PC-3 (cell line): ENCODE data around the gene RNF175.

Experiments
- EZH2 ChIP-seq: fragments of 300-600 bp; sonication (generic); IDR thresholded peaks from one replicate; pipeline ENCODE4 v1.6.1; 2017; ENCODE audit warnings: antibody characterized with exemption, mild to moderate bottlenecking, low read length; ENCODE audit not compliant: unreplicated experiment
- EZH2phosphoT487 ChIP-seq: fragments of 300-600 bp; sonication (generic); IDR thresholded peaks from 2 replicates; pipeline ENCODE4 v1.6.1; 2018; ENCODE audit warnings: mild to moderate bottlenecking, antibody characterized with exemption, low read length, borderline replicate concordance
- TF ChIP-seq, protein P1 (sequence below): fragments of 300-600 bp; sonication (generic); conservative IDR thresholded peaks from 2 replicates; pipeline ENCODE4 v1.5.1; 2017; ENCODE audit warnings: antibody characterized with exemption, low read depth, mild to moderate bottlenecking, low read length

DNA sequence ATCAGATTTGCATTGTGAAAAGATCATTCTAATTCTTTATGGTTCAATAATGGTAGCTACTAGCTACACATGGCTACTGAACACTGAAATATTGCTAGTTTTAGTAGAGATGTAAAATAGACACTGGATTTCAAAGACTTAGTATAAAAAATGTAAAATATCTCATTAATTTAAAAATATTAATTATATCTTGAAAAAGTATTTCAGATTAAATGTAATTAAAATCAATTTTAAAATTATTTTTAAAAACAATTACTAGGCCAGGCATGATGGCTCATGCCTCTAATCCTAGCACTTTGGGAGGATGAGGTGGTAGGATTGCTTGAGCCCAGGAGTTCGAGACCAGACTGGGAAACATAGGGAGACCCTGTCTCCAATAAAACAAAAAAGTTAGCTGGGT is 96.2 kb downstream of the RNF175 start:
- TF ChIP-seq, protein P1, sequence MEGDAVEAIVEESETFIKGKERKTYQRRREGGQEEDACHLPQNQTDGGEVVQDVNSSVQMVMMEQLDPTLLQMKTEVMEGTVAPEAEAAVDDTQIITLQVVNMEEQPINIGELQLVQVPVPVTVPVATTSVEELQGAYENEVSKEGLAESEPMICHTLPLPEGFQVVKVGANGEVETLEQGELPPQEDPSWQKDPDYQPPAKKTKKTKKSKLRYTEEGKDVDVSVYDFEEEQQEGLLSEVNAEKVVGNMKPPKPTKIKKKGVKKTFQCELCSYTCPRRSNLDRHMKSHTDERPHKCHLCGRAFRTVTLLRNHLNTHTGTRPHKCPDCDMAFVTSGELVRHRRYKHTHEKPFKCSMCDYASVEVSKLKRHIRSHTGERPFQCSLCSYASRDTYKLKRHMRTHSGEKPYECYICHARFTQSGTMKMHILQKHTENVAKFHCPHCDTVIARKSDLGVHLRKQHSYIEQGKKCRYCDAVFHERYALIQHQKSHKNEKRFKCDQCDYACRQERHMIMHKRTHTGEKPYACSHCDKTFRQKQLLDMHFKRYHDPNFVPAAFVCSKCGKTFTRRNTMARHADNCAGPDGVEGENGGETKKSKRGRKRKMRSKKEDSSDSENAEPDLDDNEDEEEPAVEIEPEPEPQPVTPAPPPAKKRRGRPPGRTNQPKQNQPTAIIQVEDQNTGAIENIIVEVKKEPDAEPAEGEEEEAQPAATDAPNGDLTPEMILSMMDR: no peak
- TF ChIP-seq EZH2: no peak
- no peak for TF ChIP-seq EZH2phosphoT487
